Measurements from ENCODE around the gene FLRT1. TPM values are rescaled to one million over a fixed set of nuclear protein-coding genes. Genes with fewer than 3 reads are reported as not detected.
A peak's percentile ranks its signal among the peaks of the same experiment; 100 is the strongest.

Gene FLRT1
- total RNA-seq, 3 donors from 2014 or later, result not detected

GRCh38 chr11:64059339-64060140, 23.8 kb downstream of the FLRT1 start:
- H3K4me1 ChIP-seq, result no peaks in the 10 kb centered on the region
- no peak for DNase-seq (ENCODE audit: low spot score in 2 of 2)

GRCh38 chr11:64060263-64060860, 24.6 kb downstream of the FLRT1 start:
- no peaks in the 10 kb centered on the region for H3K9me3 ChIP-seq
- no peak for DNase-seq (ENCODE audit: low spot score in 2 of 2)
- intact Hi-C loops (cut with DNase I; ENCODE audit: low total_unique reads), result no loop called here
- H3K36me3 ChIP-seq, result no peaks in the 10 kb centered on the region
- H3K27ac ChIP-seq, result no peak overlapping the region
- no peak for TF ChIP-seq POLR2AphosphoS5 (IDR thresholded peaks at IDR 0.05)
- TF ChIP-seq CTCF (IDR thresholded peaks at IDR 0.05), result no peak
- no peak for TF ChIP-seq POLR2A (IDR thresholded peaks at IDR 0.05)
- H3K4me1 ChIP-seq, result no peaks in the 10 kb centered on the region
- H3K27me3 ChIP-seq, result no peaks in the 10 kb centered on the region
- H3K4me3 ChIP-seq, result peak overlapping the region; percentile 21 to 58 (median 26)

More at GRCh38 chr11:64059339-64060140, 23.8 kb downstream of the FLRT1 start:
- Histone ChIP-seq H3K36me3 (no peaks in the 10 kb centered on the region), H3K27me3 (no peaks in the 10 kb centered on the region), H3K4me3 (no peak overlapping the region), H3K27ac (no peak overlapping the region), H3K9me3 (no peaks in the 10 kb centered on the region)
- intact Hi-C loops (cut with DNase I; ENCODE audit: low total_unique reads), result no loop called here
- no peak for TF ChIP-seq POLR2AphosphoS5 (IDR thresholded peaks at IDR 0.05)
- TF ChIP-seq CTCF (IDR thresholded peaks at IDR 0.05), result no peak
- TF ChIP-seq POLR2A (IDR thresholded peaks at IDR 0.05), result no peak

GRCh38 chr11:64060861-64061444, 25.2 kb downstream of the FLRT1 start:
- H3K27me3 ChIP-seq, result no peaks in the 10 kb centered on the region
- no peaks in the 10 kb centered on the region for H3K9me3 ChIP-seq
- DNase-seq (ENCODE audit: low spot score in 2 of 2), result no peak
- H3K36me3 ChIP-seq, result no peaks in the 10 kb centered on the region
- intact Hi-C loops (cut with DNase I; ENCODE audit: low total_unique reads), result no loop called here
- no peak overlapping the region for H3K27ac ChIP-seq
- no peaks in the 10 kb centered on the region for H3K4me1 ChIP-seq
- H3K4me3 ChIP-seq, result peak overlapping the region; percentile 21 to 58 (median 26)
- TF ChIP-seq CTCF (IDR thresholded peaks at IDR 0.05) (no peak), POLR2A (IDR thresholded peaks at IDR 0.05) (no peak), POLR2AphosphoS5 (IDR thresholded peaks at IDR 0.05) (no peak)

- Histone ChIP-seq H3K4me3 (no peak overlapping the region), H3K27ac (no peak overlapping the region), H3K36me3 (no peaks in the 10 kb centered on the region), H3K4me1 (no peaks in the 10 kb centered on the region), H3K9me3 (no peaks in the 10 kb centered on the region), H3K27me3 (no peaks in the 10 kb centered on the region)
- TF ChIP-seq POLR2AphosphoS5 (IDR thresholded peaks at IDR 0.05), result no peak
- TF ChIP-seq CTCF (IDR thresholded peaks at IDR 0.05), result no peak
- TF ChIP-seq POLR2A (IDR thresholded peaks at IDR 0.05), result no peak
- no peak for DNase-seq (ENCODE audit: low spot score in 2 of 2)
- intact Hi-C loops (cut with DNase I; ENCODE audit: low total_unique reads), result no loop called here
These were observed 26.7 kb downstream of the FLRT1 start for GRCh38 chr11:64062185-64063039.
